Tibial artery (tissue), 4 donors: Measurements from ENCODE around the gene ZNF565.
A peak's percentile ranks its signal among the peaks of the same experiment; 100 is the strongest.
"Not testable (repeated sequence)": the region's sequence is repeated elsewhere in the genome, so short reads cannot be mapped to it uniquely, and the experiment has no call there.

Experiments used
- DNase-seq, 2 donors: peaks; one replicate each; pipeline ENCODE4 v3.0.0-alpha.2; 2019
- H3K27ac ChIP-seq, 2 donors: fragments of 200-600 bp; sonication (generic) in 1 of 2; 1 replicate in 1 of 2; 2 replicates in 1 of 2; pipeline ENCODE4 v1.5.1; 2018 to 2019; ENCODE audit warnings: mild to moderate bottlenecking in 1 of 2
- H3K27me3 ChIP-seq, 2 donors: fragments of 200-600 bp; sonication (generic) in 1 of 2; one replicate each; pipeline versions ENCODE4 v1.5.1 to v1.6.0; 2016 to 2019
- H3K36me3 ChIP-seq, 3 donors: fragments of 200-600 bp; sonication (generic) in 2 of 3; one replicate each; pipeline ENCODE4 v1.5.1; 2016 to 2019; ENCODE audit warnings: mild to moderate bottlenecking in 2 of 3
- H3K4me1 ChIP-seq, 4 donors: fragments of 200-600 bp; sonication (generic) in 2 of 4; 1 replicate in 3 of 4; 2 replicates in 1 of 4; pipeline ENCODE4 v1.5.1; 2016 to 2019
- H3K4me3 ChIP-seq, 2 donors: fragments of 200-600 bp; sonication (generic) in 1 of 2; 1 replicate in 1 of 2; 2 replicates in 1 of 2; pipeline ENCODE4 v1.5.1; 2018 to 2019; ENCODE audit warnings: mild to moderate bottlenecking in 2 of 2
- H3K9me3 ChIP-seq, 3 donors: fragments of 200-600 bp; sonication (generic) in 1 of 3; one replicate each; pipeline ENCODE4 v1.5.1; 2016 to 2019
- intact Hi-C: fragments of 100-400 bp; cut with DNase I; formaldehyde crosslinking; loops from one replicate; pipeline ENCODE4 v1.15.0; 2023; ENCODE audit warnings: low total_unique reads
- TF ChIP-seq, protein P1 (sequence below), 2 experiments: fragments of 200-600 bp in 1 of 2; fragments of 450-650 bp in 1 of 2; IDR thresholded peaks; one replicate each; pipeline ENCODE4 v1.5.1; 2017 to 2019; ENCODE audit warnings: antibody characterized with exemption in 2 of 2, mild to moderate bottlenecking in 1 of 2, moderate library complexity in 1 of 2

Gene ZNF565

GRCh38 chr19:36139473-36140303, 74.8 kb downstream of the ZNF565 start, which contains the start of gene CAPNS1:
Gene CAPNS1, plus strand, starts transcription at chr19:36140066. Its CDS starts 946 bp downstream, at chr19:36141012.
- peak; percentile 96 to 99 for DNase-seq
- Histone ChIP-seq H3K27ac (peak within 1 kb of the TSS; percentile 99 to 100), H3K4me3 (peak within 1 kb of the TSS; percentile 94 to 95), H3K9me3 (no peaks in the 10 kb centered on the region), H3K4me1 (peaks cover 0 to 35% (median 30%) of the 10 kb centered on the region in 4 donors), H3K36me3 (peaks cover 22 to 29% (median 27%) of the 10 kb centered on the region in 3 donors), H3K27me3 (no peaks in the 10 kb centered on the region)
- intact Hi-C loops, result no loop called here
- TF ChIP-seq, protein P1, sequence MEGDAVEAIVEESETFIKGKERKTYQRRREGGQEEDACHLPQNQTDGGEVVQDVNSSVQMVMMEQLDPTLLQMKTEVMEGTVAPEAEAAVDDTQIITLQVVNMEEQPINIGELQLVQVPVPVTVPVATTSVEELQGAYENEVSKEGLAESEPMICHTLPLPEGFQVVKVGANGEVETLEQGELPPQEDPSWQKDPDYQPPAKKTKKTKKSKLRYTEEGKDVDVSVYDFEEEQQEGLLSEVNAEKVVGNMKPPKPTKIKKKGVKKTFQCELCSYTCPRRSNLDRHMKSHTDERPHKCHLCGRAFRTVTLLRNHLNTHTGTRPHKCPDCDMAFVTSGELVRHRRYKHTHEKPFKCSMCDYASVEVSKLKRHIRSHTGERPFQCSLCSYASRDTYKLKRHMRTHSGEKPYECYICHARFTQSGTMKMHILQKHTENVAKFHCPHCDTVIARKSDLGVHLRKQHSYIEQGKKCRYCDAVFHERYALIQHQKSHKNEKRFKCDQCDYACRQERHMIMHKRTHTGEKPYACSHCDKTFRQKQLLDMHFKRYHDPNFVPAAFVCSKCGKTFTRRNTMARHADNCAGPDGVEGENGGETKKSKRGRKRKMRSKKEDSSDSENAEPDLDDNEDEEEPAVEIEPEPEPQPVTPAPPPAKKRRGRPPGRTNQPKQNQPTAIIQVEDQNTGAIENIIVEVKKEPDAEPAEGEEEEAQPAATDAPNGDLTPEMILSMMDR (IDR thresholded peaks at IDR 0.05), result peak in 1 of 2 experiments; percentile 23

DNA sequence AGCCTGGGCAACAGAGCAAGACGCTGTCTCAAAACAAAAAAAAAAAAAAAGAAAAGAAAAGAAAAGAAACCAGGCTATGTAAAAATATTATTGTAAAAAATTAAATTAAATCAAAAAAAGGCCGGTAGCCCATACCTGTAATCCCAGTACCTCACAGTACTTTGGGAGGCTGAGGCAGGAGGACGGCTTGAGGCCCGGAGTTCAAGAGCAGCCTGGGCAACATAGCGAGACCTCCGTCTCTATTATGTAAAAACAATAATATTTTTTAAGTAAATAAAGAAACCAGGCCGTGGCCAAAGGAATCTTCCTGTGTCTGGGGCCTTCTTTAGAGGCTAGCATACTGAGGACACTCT, 75.4 kb downstream of the ZNF565 start:
- peak overlapping the region; percentile 99 to 100 for H3K27ac ChIP-seq
- H3K4me1 ChIP-seq, result peaks cover 0 to 35% (median 30%) of the 10 kb centered on the region in 4 donors
- intact Hi-C loops, result no loop called here
- peaks cover 18 to 23% (median 22%) of the 10 kb centered on the region in 3 donors for H3K36me3 ChIP-seq
- peak overlapping the region; percentile 94 to 95 for H3K4me3 ChIP-seq
- no peaks in the 10 kb centered on the region for H3K9me3 ChIP-seq
- DNase-seq, result no peak
- no peaks in the 10 kb centered on the region for H3K27me3 ChIP-seq
- TF ChIP-seq, protein P1 (IDR thresholded peaks at IDR 0.05), result no peak

GRCh38 chr19:36136964-36137686, 77.3 kb downstream of the ZNF565 start:
- intact Hi-C loops, result no loop called here
- TF ChIP-seq, protein P1 (IDR thresholded peaks at IDR 0.05), result no peak
- peaks cover under 1 to 3% (median 3%) of the 10 kb centered on the region in 3 donors for H3K36me3 ChIP-seq
- H3K27ac ChIP-seq, result peak overlapping the region; percentile 75 to 79
- no peaks in the 10 kb centered on the region for H3K9me3 ChIP-seq
- H3K4me1 ChIP-seq, result peaks cover 0 to 35% (median 31%) of the 10 kb centered on the region in 4 donors
- H3K27me3 ChIP-seq, result no peaks in the 10 kb centered on the region
- DNase-seq, result peak; percentile 47 to 90
- peak overlapping the region; percentile 6 to 11 for H3K4me3 ChIP-seq

DNA sequence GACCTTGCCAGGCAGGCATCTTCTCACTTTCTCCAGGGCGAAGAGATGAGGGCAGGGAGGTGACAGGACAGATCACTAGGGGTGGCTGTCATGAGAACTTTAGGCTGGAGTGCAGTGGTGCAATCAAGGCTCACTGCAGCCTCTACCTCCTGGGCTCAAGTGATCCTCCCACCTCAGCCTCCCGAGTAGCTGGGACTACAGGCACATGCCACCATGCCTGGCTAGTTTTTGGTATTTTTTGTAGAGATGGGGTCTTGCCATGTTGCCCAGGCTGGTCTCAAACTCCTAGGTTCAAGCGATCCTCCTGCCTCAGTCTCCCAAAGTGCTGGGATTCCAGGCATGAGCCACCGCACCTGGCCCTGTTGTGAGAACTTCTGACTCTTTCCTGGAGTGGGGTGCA, 79.6 kb downstream of the ZNF565 start:
- Histone ChIP-seq H3K27ac (peak overlapping the region; percentile 37 to 79), H3K4me1 (peaks cover 0 to 30% (median 23%) of the 10 kb centered on the region in 4 donors)
- DNase-seq, H3K9me3 ChIP-seq, intact Hi-C loops, H3K36me3 ChIP-seq, H3K27me3 ChIP-seq, H3K4me3 ChIP-seq: not testable (repeated sequence)
